ENCODE measurements around the gene BEST1. TPM values are rescaled to one million over a fixed set of nuclear protein-coding genes. Genes with fewer than 3 reads are reported as not detected.

BEST1 gene
- total and polyA plus RNA-seq, 2 of the 13 experiments (the other 11 are each of a cell fraction or from before 2014, with no cell fraction given): 0.09 to 0.65 TPM

DNA sequence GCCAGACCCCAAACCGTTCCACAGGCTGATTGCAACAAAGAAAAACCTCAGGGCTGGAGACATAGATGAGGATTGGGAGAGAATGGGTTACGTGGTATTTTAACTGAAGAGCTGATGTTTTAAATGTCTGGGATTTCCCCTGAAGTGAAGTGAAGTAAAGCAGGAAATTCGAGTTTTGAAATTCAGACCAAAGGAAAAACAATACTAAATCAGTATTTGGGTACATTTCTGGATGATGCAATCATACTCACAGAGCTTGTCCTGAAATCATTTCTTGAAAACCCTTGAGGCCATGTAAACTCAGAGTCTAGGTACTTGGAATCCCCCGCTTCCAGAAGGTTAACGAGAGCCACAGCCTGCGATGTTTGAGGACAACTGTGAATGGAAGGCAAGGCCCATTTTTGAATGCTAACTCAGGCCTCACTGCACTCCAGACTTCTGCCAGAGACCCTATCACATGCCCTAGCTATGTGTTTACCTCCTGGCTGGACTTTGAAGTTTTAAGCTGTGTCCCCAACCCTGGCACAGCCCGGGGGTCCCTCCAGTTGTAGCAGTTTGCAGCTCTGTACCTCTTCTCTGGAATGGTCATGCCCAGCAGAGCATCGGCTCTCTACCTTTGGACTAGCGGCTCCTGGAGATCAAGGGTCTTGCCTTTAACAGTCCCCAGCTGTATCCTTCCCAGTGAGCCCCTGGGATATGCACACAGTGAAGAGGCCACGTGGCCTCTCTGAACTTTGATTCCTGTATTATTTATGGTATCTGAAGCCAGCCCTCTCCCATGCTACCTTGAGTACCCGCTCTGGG lies 22.7 kb downstream of the BEST1 start (continued):
- TF ChIP-seq, protein P1, sequence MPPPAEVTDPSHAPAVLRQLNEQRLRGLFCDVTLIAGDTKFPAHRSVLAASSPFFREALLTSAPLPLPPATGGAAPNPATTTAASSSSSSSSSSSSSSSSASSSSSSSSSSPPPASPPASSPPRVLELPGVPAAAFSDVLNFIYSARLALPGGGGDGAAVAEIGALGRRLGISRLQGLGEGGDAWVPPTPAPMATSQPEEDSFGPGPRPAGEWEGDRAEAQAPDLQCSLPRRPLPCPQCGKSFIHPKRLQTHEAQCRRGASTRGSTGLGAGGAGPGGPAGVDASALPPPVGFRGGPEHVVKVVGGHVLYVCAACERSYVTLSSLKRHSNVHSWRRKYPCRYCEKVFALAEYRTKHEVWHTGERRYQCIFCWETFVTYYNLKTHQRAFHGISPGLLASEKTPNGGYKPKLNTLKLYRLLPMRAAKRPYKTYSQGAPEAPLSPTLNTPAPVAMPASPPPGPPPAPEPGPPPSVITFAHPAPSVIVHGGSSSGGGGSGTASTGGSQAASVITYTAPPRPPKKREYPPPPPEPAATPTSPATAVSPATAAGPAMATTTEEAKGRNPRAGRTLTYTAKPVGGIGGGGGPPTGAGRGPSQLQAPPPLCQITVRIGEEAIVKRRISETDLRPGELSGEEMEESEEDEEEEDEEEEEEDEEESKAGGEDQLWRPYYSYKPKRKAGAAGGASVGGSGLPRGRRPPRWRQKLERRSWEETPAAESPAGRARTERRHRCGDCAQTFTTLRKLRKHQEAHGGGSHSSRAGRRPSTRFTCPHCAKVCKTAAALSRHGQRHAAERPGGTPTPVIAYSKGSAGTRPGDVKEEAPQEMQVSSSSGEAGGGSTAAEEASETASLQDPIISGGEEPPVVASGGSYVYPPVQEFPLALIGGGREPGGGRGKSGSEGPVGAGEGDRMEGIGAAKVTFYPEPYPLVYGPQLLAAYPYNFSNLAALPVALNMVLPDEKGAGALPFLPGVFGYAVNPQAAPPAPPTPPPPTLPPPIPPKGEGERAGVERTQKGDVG (CRISPR knock-in tag; IDR thresholded peaks at IDR 0.05; ENCODE audit: borderline replicate concordance): peak; percentile 68; the same call in 1 of the 2 replicates
- no peak for TF ChIP-seq ZNF3 (CRISPR knock-in tag; IDR thresholded peaks at IDR 0.05)
- TF ChIP-seq, protein P2, sequence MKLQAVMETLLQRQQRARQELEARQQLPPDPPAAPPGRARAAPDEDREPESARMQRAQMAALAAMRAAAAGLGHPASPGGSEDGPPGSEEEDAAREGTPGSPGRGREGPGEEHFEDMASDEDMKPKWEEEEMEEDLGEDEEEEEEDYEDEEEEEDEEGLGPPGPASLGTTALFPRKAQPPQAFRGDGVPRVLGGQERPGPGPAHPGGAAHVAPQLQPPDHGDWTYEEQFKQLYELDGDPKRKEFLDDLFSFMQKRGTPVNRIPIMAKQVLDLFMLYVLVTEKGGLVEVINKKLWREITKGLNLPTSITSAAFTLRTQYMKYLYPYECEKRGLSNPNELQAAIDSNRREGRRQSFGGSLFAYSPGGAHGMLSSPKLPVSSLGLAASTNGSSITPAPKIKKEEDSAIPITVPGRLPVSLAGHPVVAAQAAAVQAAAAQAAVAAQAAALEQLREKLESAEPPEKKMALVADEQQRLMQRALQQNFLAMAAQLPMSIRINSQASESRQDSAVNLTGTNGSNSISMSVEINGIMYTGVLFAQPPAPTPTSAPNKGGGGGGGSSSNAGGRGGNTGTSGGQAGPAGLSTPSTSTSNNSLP (IDR thresholded peaks at IDR 0.05; ENCODE audit: low read depth, low read length): peak; percentile 77; the same call in 1 of the 2 replicates
- peak; percentile 73 for TF ChIP-seq ZC3H4 (CRISPR knock-in tag; IDR thresholded peaks at IDR 0.05; ENCODE audit: borderline replicate concordance)
- 0 out of 2 replicates have a peak, but pooled peaks have one; percentile 50 for TF ChIP-seq ZNF547 (CRISPR knock-in tag; IDR thresholded peaks at IDR 0.05)
- TF ChIP-seq, protein P3, sequence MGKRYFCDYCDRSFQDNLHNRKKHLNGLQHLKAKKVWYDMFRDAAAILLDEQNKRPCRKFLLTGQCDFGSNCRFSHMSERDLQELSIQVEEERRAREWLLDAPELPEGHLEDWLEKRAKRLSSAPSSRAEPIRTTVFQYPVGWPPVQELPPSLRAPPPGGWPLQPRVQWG (CRISPR knock-in tag; IDR thresholded peaks at IDR 0.05; ENCODE audit: borderline replicate concordance, low read depth): no peak
- no peak for TF ChIP-seq ZNF850 (CRISPR knock-in tag; conservative IDR thresholded peaks at IDR 0.05)
- 0 out of 2 replicates have a peak, but pooled peaks have one; percentile 64 for TF ChIP-seq ZNF451 (CRISPR knock-in tag; IDR thresholded peaks at IDR 0.05)
- 0 out of 2 replicates have a peak, but pooled peaks have one; percentile 14 for TF ChIP-seq CBX5 (CRISPR knock-in tag; IDR thresholded peaks at IDR 0.05; ENCODE audit: borderline replicate concordance)
- TF ChIP-seq, protein P4, sequence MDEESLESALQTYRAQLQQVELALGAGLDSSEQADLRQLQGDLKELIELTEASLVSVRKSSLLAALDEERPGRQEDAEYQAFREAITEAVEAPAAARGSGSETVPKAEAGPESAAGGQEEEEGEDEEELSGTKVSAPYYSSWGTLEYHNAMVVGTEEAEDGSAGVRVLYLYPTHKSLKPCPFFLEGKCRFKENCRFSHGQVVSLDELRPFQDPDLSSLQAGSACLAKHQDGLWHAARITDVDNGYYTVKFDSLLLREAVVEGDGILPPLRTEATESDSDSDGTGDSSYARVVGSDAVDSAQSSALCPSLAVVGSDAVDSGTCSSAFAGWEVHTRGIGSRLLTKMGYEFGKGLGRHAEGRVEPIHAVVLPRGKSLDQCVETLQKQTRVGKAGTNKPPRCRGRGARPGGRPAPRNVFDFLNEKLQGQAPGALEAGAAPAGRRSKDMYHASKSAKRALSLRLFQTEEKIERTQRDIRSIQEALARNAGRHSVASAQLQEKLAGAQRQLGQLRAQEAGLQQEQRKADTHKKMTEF (CRISPR knock-in tag; IDR thresholded peaks at IDR 0.05): peak; percentile 88
- TF ChIP-seq HNF4G (IDR thresholded peaks at IDR 0.05; ENCODE audit: borderline replicate concordance, low read depth, low read length): peak; percentile 99
- peak; percentile 98 for TF ChIP-seq HNF4G (CRISPR knock-in tag; IDR thresholded peaks at IDR 0.05; ENCODE audit: borderline replicate concordance, low read depth)
- TF ChIP-seq MED1 (CRISPR knock-in tag; IDR thresholded peaks at IDR 0.05): peak; percentile 95
- TF ChIP-seq ZNF558 (CRISPR knock-in tag; IDR thresholded peaks at IDR 0.05; ENCODE audit: borderline replicate concordance): no peak
- TF ChIP-seq, protein P5, sequence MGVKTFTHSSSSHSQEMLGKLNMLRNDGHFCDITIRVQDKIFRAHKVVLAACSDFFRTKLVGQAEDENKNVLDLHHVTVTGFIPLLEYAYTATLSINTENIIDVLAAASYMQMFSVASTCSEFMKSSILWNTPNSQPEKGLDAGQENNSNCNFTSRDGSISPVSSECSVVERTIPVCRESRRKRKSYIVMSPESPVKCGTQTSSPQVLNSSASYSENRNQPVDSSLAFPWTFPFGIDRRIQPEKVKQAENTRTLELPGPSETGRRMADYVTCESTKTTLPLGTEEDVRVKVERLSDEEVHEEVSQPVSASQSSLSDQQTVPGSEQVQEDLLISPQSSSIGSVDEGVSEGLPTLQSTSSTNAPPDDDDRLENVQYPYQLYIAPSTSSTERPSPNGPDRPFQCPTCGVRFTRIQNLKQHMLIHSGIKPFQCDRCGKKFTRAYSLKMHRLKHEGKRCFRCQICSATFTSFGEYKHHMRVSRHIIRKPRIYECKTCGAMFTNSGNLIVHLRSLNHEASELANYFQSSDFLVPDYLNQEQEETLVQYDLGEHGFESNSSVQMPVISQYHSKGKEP (CRISPR knock-in tag; IDR thresholded peaks at IDR 0.05): no peak; the same call in 1 of the 2 replicates
- TF ChIP-seq CBFB (CRISPR knock-in tag; IDR thresholded peaks at IDR 0.05): peak; percentile 29; the same call in 1 of the 2 replicates
- TF ChIP-seq FOXO1 (CRISPR knock-in tag; IDR thresholded peaks at IDR 0.05): peak; percentile 98
